ENCODE results near the gene CSNK2A3.

CSNK2A3 gene

DNA sequence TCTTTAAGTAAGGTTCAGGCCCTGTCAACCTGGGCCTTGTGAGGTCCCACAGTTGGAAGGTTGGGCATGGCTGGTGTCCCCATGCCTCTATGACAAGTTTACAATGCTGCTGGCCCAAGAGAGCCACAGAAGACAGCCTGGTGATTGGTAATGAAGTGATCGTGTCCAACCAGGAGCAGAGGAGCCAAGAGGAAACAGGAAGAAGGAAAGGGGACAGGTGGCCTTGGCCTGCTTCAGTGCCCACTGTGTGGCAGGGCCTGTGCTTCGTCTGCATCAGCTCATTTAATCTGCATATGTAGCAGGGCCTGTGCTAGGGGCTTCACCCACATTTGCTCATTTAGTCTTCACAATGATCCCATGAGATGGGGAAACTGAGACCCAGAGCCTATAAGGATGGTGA lies 42.1 kb upstream of the CSNK2A3 start:
- no peak for DNase-seq (ENCODE audit: low read depth in 2 of 2)
- TF ChIP-seq CTCF (IDR thresholded peaks at IDR 0.05; ENCODE audit: low read depth, low read length) = no peak
- no peak overlapping the region for H3K4me3 ChIP-seq (replicated peaks in 1 of 2; ENCODE audit: low read depth in 2 of 2, low read length in 2 of 2)

DNA sequence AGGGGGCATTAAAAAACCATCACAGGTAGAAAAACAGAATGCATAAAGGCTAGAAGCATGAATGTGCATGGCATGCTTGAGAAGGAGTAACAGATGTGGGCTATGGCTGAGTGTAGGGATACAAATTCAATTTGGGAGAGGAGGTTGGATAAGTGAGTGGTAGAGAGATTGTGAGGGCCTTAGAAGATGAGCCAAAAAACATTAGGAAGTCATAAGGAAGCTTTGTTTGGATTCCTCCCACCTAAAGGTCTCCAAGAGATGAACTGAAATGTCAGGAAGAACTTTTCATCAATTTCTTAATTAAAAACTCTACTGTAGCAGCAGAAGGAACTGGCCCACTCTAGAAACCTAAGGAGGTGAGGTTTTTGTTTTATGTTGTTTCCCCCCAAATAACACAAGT lies 41.2 kb upstream of the CSNK2A3 start:
- no peak overlapping the region for H3K4me3 ChIP-seq (replicated peaks in 1 of 2; ENCODE audit: low read depth in 2 of 2, low read length in 2 of 2)
- DNase-seq (ENCODE audit: low read depth in 2 of 2) = no peak
- no peak for TF ChIP-seq CTCF (IDR thresholded peaks at IDR 0.05; ENCODE audit: low read depth, low read length)

DNA sequence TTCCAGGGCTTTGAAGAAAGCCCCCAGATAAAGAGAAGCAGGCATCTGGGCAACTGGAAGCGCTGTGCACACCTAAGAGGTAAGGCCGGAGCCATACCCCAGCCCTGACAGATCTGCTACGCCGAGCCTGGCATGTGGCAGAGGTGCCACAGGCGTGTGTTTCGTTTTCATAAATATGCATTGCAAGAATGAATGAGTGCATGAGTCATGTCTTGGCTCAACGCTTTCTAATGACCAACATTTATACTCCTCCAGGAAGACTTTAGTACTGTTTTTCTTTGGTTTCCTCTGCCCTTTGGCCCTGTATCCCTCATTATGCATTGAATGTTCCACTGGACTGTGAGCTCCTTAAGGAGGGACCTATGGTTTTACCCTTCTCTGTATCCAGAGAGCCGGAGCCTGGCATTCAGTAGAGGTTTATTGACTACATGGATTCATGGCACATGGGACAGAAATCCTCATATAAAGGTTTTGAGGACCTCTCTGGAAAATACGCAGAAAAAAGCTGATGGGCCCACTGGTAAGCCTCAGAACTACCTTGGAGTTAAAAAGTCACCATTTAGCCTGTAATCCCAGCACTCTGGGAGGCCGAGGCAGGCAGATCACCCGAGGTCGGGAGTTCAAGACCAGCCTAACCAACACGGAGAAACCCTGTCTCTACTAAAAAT lies 38.9 kb upstream of the CSNK2A3 start:
- no peak for TF ChIP-seq CTCF (IDR thresholded peaks at IDR 0.05; ENCODE audit: low read depth, low read length)
- no peak overlapping the region for H3K4me3 ChIP-seq (replicated peaks in 1 of 2; ENCODE audit: low read depth in 2 of 2, low read length in 2 of 2)
- DNase-seq (ENCODE audit: low read depth in 2 of 2) = peak; percentile 78 to 80

GRCh38 chr11:11391169-11391568 lies 38.1 kb upstream of the CSNK2A3 start:
- no peak for DNase-seq (ENCODE audit: low read depth in 2 of 2)
- H3K4me3 ChIP-seq (replicated peaks in 1 of 2; ENCODE audit: low read depth in 2 of 2, low read length in 2 of 2) = no peak overlapping the region
- TF ChIP-seq CTCF (IDR thresholded peaks at IDR 0.05; ENCODE audit: low read depth, low read length) = no peak

DNA sequence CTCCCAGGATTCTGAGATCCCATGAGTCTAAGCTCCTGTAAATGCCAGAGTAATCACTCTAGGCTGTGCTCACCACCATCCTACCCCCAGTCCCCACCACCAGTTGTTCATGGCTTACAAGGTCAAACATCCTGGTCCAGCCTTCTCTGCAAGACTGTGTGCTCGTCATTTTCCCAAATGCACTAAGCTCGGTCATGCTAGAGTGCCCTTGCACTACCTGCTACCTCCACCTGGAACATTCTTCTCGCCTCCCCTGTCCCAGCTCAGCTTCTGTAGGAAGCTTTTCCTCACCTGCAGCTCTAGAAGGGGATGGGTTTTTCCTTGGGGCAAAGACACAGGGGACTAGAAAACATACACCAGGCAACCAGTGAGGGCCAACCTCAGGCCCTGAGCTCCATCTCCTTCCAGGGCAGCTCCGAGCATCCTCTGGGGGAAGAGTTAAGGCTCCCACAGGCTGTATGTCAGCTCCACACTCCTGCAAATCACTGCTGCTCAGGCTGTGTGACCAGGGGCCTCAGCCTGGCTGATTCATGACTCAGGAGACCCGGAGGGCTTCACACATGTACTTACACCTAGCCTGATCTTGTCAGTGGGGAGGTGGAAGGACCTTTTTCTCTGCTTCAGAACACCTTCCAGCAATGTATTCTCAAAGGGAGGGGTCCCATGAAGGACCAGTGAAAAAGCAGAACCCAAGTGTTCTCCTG lies 37.2 kb upstream of the CSNK2A3 start:
- H3K4me3 ChIP-seq (replicated peaks in 1 of 2; ENCODE audit: low read depth in 2 of 2, low read length in 2 of 2) = no peak overlapping the region
- DNase-seq (ENCODE audit: low read depth in 2 of 2) = no peak
- no peak for TF ChIP-seq CTCF (IDR thresholded peaks at IDR 0.05; ENCODE audit: low read depth, low read length)

- TF ChIP-seq CTCF (IDR thresholded peaks at IDR 0.05; ENCODE audit: low read depth, low read length) = no peak
- peak in 1 of 2 donors; percentile 19 for DNase-seq (ENCODE audit: low read depth in 2 of 2)
- no peak overlapping the region for H3K4me3 ChIP-seq (replicated peaks in 1 of 2; ENCODE audit: low read depth in 2 of 2, low read length in 2 of 2)
These were observed 36.2 kb upstream of the CSNK2A3 start for GRCh38 chr11:11389238-11389637.

Data from cardiac fibroblast (primary cell).